ENCODE measurements around the gene PDE4B.
"Not testable (repeated sequence)": the region's sequence is repeated elsewhere in the genome, so short reads cannot be mapped to it uniquely, and the experiment has no call there.

The PDE4B gene

GRCh38 chr1:65998763-65999583 lies 206.3 kb downstream of the PDE4B start:
- DNase-seq = no peak

DNA sequence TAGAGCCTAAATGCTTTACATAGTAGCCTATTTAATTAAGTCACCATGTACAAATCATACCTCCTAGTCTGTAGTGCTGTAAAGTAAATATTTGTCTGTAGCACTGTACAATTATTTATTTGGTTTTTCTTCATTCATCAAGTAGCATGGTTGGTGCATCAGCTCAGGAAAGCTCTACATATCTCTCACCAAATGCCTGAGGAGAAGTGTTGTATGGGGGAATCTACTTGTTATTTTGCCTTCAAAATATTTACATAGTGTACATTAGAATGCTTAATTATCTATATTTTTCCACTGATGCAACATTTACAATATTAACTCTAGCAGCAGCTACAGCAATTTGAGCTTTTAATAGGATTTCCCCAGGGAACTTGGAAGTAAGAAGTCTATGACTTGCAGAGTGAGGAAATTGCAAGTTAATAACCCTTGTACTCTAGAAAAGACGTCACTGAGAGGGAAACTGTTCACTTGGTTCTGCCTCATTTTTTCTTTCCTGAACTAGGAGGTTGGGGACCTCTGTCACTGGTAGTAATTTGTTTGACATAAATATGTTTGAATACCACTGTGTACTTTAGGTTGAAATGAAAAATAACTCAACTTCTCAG lies 207.4 kb downstream of the PDE4B start:
- no peak for DNase-seq

DNA sequence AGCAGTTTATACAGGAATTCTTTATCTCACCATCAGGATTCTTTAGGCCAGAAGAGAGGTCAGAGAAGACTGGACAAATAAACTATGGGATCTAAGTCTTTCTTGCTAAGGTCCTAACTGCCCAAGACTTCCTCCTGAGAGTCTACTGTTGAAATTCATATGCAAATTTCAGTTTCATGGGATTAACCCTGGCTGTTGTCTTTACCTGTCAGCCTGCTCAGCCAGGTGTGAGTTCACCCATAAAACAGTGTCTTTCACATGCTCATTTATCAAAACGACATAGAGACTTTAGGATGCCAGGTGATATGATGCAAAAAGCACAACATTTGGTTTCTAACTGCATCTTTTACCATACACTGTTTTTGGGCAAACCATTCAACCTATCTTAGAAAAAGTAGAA lies 211.0 kb downstream of the PDE4B start:
- DNase-seq = no peak

GRCh38 chr1:66006534-66006933 lies 213.8 kb downstream of the PDE4B start:
- DNase-seq = not testable (repeated sequence)

DNA sequence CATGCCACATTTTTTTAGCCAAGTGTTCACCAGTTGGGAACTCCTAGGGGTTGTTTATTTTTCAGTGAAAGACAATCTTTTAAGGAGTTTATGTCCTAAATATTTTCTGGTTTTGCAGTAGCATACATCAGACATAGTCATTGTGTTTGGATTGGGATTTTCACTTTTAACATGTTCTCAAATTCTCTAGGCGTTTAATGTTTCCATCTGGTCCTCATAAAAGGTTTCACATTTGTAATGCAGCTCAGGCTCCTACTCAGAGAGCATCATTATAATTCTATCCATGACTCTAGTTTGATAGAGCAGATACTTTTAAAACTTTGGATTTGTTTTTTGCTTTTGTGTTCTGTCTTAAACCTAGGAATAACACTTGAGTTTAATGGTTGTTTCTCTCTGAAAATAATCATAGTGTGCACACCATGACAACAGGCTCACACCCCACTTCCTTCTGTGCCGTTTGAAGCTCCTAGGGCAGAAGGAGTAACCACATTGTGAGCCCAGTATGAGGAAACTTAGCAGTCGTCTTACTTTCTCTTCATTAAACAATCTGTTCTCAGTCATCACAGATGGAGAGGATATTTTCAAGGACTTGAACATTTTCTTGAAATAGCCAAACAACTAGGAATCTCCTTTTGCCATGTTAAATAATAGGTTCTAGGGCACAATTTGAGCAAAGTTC lies 219.6 kb downstream of the PDE4B start:
- no peak for DNase-seq

DNA sequence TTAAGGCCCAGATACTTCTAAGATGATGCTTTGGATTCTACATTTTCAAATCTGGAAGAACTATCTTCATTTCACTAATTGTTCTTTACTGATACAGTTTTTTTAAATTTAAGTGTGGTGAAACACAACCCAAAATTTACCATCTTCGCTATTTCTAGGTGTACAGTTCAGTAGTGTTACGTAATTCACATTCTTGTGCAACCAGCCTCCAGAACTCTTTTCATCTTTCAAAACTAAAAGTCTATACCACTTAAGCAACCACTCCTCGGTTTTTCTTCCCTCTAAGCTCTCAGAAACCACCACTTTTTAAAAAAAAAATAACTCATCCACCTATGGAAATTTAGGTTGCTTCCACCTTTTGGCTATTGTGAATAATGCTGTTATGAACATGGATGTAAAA lies 220.7 kb downstream of the PDE4B start:
- DNase-seq = no peak

- DNase-seq = no peak
Observed at GRCh38 chr1:66022904-66023620, 230.4 kb downstream of the PDE4B start.

DNA sequence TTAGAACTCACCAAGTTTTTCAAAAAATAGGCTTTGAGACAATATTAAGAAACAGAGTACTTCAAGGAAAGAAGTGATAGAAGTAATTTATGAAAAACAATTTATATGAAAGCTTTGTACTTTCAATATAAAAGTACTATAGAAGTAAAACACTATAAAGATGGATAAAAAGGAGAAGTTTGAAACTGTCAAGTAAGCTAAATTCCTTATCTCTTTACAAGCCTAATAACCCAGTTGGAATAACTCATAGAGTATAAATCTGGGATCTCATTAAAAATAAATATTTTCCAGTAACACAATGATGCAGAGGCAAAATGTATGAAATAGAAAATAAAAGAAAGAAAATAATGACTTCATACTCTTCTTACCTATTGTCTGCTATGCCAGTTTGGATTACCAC lies 232.5 kb downstream of the PDE4B start:
- DNase-seq = no peak

DNA sequence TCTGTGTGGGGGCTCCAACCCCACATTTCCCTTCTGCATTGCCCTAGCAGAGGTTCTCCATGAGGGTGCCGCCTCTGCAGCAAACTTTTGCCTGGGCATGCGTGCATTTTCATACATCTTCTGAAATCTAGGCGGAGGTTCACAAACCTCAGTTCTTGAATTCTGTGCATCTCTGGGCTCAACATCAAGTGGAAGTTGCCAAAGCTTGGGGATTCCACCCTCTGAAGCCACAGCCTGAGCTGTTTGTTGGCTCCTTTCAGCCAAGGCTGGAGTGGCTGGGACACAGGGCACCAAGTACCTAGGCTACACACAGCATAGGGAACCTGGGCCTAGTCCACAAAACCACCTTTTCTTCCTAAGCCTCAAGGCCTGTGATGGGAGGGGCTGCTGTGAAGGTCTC lies 235.3 kb downstream of the PDE4B start:
- no peak for DNase-seq

DNA sequence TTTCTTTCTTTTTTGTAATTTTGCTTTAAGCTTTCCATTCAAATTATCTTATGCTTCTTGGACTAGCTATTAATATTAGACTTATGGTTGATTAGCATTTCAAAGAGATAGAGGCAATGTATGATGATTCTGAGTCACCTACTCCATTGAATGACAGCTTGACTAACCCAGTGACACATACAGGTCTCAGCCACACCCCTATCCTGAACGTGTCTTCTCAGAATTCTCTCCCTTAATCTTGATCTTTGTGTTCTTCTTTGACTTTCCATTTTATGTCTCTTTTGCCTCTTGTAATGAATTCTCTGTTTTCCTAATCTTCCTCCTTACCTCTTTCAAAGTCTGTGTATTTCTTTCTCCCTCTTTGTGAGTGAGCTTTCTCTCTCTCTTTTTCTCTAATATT lies 241.1 kb downstream of the PDE4B start:
- no peak for DNase-seq

DNA sequence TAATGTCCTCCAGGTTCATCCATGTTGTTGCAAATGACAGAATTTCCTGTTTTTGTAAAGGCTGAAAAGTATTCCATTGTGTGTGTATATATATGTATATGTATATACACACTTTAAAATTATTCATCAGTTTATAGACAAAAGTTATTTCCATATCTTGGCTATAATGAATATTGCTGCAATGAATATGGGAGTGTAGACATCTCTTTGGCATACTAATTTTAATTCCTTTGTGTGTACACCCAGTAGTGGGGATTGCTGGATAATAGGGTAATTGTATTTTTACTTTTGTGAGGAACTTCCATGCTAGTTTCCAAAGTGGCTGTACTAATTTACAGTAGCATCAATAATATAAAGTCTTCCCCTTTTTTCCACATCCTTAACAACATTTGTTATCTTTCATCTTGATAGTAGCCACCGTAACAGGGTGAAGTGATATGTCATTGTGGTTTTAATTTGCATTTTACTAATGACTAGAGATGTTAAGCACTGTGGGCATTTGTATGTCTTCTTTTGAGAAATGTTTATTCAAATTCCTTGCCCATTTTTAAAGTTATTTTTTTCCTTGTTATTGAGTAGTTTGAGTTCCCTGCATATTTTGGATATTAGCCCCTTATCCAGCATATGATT lies 243.0 kb downstream of the PDE4B start:
- no peak for DNase-seq

DNA sequence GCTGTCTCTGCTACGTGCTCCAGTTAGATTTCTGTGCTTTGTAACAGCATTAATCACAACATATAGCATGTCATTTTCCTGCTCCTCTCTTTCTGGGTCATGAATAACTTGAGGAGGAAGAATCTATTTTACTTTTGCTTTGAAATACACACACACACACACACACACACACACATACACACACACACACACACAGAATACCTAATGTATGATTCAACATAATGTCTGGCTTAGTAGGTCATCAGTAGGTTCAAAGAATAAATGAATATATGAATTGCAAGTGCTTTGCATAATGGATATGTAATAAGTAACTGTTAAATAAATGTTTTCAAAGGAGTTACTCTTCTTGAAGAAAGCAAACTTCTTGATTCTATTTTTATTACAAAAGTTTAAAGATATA lies 249.0 kb downstream of the PDE4B start:
- no peak for DNase-seq

GRCh38 chr1:66043186-66043585 lies 250.5 kb downstream of the PDE4B start:
- DNase-seq = no peak

DNA sequence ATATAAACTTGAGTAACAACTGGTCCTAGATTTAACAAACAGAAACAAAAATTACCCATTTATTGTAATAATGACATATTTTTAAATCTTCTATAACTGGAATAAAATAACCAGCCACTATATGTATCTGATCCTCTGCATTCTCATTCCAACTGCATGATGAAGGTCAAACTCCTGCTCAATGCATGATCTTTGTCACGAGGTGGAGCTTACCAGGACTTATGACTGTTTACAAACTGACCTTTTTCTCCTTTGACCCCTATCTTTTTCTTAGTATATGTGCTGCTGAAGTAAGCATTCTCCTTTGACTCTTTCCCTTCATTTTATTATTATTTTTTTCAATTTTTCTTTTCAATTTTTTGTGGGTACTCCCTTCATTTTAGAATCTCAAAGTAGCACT lies 252.2 kb downstream of the PDE4B start:
- no peak for DNase-seq

DNA sequence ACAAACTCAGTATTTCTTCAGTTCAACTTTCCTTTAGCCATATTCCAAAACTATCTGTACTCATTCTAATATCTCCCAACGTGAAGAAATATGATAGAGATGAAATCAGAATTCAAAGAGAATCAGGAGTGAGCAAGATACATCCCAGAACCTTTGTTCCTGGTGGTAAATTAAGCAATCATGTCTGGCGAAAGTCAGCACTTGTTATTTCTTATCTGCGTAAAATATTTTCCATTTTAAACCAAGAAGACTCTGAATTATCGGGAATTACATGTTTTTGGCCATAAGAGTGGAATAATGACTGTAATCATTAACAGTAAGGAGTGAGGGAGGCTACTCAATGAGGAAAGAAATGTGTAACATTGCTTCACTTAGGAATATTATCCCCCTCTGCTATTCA lies 253.7 kb downstream of the PDE4B start:
- no peak for DNase-seq

GRCh38 chr1:66048011-66048410 lies 255.3 kb downstream of the PDE4B start:
- no peak for DNase-seq

DNA sequence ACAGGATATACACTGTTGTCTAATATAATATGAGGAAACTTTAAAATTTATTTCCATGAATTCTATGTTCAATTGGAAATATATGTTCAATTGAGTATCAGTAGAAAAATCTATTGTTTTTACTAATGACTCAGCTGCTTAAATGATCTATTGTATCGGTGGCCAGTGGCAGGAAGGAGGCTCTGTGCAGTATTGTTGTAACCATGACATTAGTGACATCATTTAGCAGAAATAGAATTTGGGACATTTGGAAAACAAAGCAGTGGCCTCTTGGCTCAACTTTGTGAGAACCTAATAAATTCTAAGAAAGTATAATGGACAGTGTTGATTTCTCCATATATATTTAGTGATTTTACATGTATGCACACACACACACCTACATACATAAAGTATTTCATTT lies 257.4 kb downstream of the PDE4B start:
- no peak for DNase-seq

- no peak for DNase-seq
Observed at GRCh38 chr1:66050633-66051032, 257.9 kb downstream of the PDE4B start.

GRCh38 chr1:66055092-66055491 lies 262.4 kb downstream of the PDE4B start:
- no peak for DNase-seq

DNA sequence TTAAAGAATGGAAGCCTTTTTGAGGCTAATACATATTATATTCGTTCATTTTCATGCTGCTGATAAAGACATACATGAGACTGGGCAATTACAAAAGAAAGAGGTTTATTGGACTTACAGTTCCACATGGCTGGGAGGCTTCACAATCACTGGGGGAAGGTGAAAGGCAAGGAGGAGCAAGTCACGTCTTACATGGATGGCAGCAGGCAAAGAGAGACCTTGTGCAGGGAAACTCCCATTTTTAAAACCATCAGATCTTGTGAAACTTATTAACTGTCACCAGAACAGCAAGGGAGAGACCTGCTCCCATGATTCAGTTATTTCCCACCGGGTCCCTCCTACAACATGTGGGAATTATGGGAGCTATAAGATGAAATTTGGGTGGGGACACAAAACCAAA lies 264.8 kb downstream of the PDE4B start:
- DNase-seq = not testable (repeated sequence)

DNA sequence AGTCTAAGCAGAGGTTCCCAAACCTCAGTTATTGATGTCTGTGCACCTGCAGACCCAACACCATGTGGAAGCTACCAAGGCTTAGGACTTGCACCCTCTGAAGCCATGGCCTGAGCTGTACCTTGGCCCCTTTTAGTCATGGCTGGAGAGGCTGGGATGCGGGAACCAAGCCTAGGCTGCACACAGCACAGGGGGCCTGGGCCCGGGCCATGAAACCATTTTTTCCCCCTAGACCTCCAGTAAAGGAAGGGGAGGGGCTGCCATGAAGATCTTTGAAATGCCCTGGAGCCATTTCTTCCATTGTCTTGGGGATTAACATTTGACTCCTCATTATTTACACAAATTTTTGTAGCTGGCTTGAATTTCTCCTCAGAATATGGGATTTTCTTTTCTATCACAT lies 265.9 kb downstream of the PDE4B start:
- no peak for DNase-seq

- not testable (repeated sequence) for DNase-seq
Observed at GRCh38 chr1:66067219-66067618, 274.5 kb downstream of the PDE4B start.
